ENCODE data around the gene YPEL2.
A peak's percentile ranks its signal among the peaks of the same experiment; 100 is the strongest.

YPEL2 gene

GRCh38 chr17:59357929-59358328 is 26.5 kb downstream of the YPEL2 start:
- DNase-seq, result no peak

GRCh38 chr17:59361386-59361785 is 29.9 kb downstream of the YPEL2 start:
- peak; percentile 54 for DNase-seq

- DNase-seq, result peak; percentile 56
These were observed 30.7 kb downstream of the YPEL2 start for GRCh38 chr17:59361916-59362810.

- DNase-seq, result no peak
These were observed 31.4 kb downstream of the YPEL2 start for GRCh38 chr17:59362811-59363205.

GRCh38 chr17:59365383-59365981 is 34.0 kb downstream of the YPEL2 start:
- peak; percentile 39 for DNase-seq

- no peak for DNase-seq
These were observed 34.7 kb downstream of the YPEL2 start for GRCh38 chr17:59366040-59366757.

- no peak for DNase-seq
These were observed 35.6 kb downstream of the YPEL2 start for GRCh38 chr17:59366773-59367656.

- DNase-seq, result no peak
These were observed 36.2 kb downstream of the YPEL2 start for GRCh38 chr17:59367657-59368045.

- DNase-seq, result no peak
These were observed 36.9 kb downstream of the YPEL2 start for GRCh38 chr17:59368218-59368857.

GRCh38 chr17:59369031-59369975 is 37.8 kb downstream of the YPEL2 start:
- no peak for DNase-seq

GRCh38 chr17:59370593-59371299 is 39.3 kb downstream of the YPEL2 start:
- DNase-seq, result no peak

GRCh38 chr17:59371416-59372100 is 40.1 kb downstream of the YPEL2 start:
- no peak for DNase-seq

GRCh38 chr17:59372138-59372751 is 40.8 kb downstream of the YPEL2 start:
- DNase-seq, result no peak

GRCh38 chr17:59373882-59374495 is 42.5 kb downstream of the YPEL2 start:
- DNase-seq, result no peak

GRCh38 chr17:59374612-59375011 is 43.2 kb downstream of the YPEL2 start:
- DNase-seq, result no peak

- no peak for DNase-seq
These were observed 44.4 kb downstream of the YPEL2 start for GRCh38 chr17:59375857-59376256.

GRCh38 chr17:59376506-59376905 is 45.1 kb downstream of the YPEL2 start:
- DNase-seq, result no peak

GRCh38 chr17:59377410-59377809 is 46.0 kb downstream of the YPEL2 start:
- no peak for DNase-seq

- DNase-seq, result no peak
These were observed 47.2 kb downstream of the YPEL2 start for GRCh38 chr17:59378675-59379074.
